Muscle of leg (tissue), 11 donors: ENCODE measurements around the gene UBE4A. TPM values are rescaled to one million over a fixed set of nuclear protein-coding genes. Genes with fewer than 3 reads are reported as not detected.

ENCODE experiments used
- DNase-seq: peaks from one replicate; pipeline ENCODE4 v3.0.0; 2013
- H3K27ac ChIP-seq: one replicate; pipeline ENCODE4 v1.5.1; 2013; ENCODE audit warnings: mild to moderate bottlenecking, low read length, control low read depth
- H3K27me3 ChIP-seq: one replicate; pipeline ENCODE4 v1.6.1; 2013; ENCODE audit warnings: low read length; ENCODE audit not compliant: control insufficient read depth, insufficient read depth
- H3K36me3 ChIP-seq: one replicate; pipeline ENCODE4 v1.6.1; 2013; ENCODE audit warnings: low read length; ENCODE audit not compliant: control insufficient read depth, insufficient read depth
- H3K4me1 ChIP-seq: one replicate; pipeline ENCODE4 v1.6.1; 2013; ENCODE audit warnings: low read length; ENCODE audit not compliant: control insufficient read depth, insufficient read depth
- H3K4me3 ChIP-seq: one replicate; pipeline ENCODE4 v1.5.1; 2013; ENCODE audit warnings: low read length, control low read depth
- H3K9me3 ChIP-seq: replicated peaks from 2 replicates; pipeline ENCODE4 v1.6.1; 2013; ENCODE audit warnings: low read depth, low read length; ENCODE audit not compliant: control insufficient read depth
- WGBS: methylation state at CpG from one replicate; pipeline ENCODE4 v1.1.5; 2013; ENCODE audit warnings: missing lambda C conversion rate; ENCODE audit not compliant: insufficient coverage; 5-methylcytosine and 5-hydroxymethylcytosine counted together
- polyA plus RNA-seq, 8 donors: library from polyadenylated mRNA; unstranded; fragments of 120-200 nt; gene quantifications; one replicate each; pipeline versions ENCODE4 v1.2.1 to v1.2.3, GENCODE V29; 2013; ENCODE audit warnings: inconsistent platforms in 1 of 8, low replicate concordance in 1 of 8; ENCODE audit not compliant: insufficient read length in 8 of 8, insufficient read depth in 1 of 8
- total RNA-seq: library from RNA; stranded (reverse); fragments of 120-200 nt; gene quantifications from one replicate; pipeline ENCODE4 v1.2.4, GENCODE V29; 2013

Gene UBE4A
- total and polyA plus RNA-seq, 9 donors, result 15.5 to 27.3 (median 19.2) TPM

DNA sequence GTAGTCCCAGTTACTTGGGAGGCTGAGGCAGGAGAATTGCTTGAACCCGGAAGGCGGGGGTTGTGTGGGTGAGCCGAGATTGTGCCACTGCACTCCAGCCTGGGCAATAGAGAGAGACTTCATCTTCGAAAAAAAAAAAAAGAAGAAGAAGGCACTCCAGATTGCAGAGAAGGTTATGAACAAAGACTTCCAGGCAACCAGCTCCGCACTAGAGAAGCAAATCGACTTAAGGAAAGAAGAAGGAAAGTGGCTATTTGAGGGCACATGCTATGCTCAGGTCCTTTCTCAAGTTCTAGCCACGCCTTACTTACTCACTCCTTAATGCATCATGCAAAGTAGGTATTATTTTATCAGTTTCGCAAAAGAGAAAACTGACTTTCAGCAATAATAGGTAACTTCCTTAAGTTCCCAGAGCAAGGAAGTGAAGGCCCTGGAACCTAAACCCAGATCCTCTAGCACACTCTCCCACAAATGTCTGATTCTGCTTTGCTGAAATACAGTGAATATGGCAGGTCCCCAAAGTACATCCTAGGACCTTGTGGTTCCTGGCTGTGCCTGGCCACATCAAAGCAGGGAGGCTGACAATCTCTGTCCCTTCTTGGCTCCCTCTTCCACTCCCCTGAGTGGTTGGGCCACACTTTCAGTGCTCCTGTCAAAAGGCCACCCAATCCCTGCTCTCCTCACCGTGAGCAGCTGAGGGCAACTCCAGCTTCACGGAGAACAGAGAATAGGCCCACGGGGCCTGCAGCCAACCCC lies 40.6 kb upstream of the UBE4A start:
- no peak overlapping the region for H3K4me3 ChIP-seq
- WGBS, result 85% methylated on average over 6 of the region's 11 CpGs
- peaks cover 19% of the 10 kb centered on the region for H3K4me1 ChIP-seq
- H3K9me3 ChIP-seq, result no peaks in the 10 kb centered on the region
- H3K27ac ChIP-seq, result no peak overlapping the region
- no peaks in the 10 kb centered on the region for H3K36me3 ChIP-seq
- no peak for DNase-seq
- H3K27me3 ChIP-seq, result peaks cover 5% of the 10 kb centered on the region

- no peaks in the 10 kb centered on the region for H3K9me3 ChIP-seq
- H3K4me3 ChIP-seq, result no peak overlapping the region
- no CpG with 5 or more reads among the region's 1 CpG for WGBS
- no peak overlapping the region for H3K27ac ChIP-seq
- peaks cover 19% of the 10 kb centered on the region for H3K4me1 ChIP-seq
- H3K27me3 ChIP-seq, result peaks cover 5% of the 10 kb centered on the region
- H3K36me3 ChIP-seq, result no peaks in the 10 kb centered on the region
- peak; percentile 43 for DNase-seq
Observed at GRCh38 chr11:118319337-118319707, 40.1 kb upstream of the UBE4A start.

DNA sequence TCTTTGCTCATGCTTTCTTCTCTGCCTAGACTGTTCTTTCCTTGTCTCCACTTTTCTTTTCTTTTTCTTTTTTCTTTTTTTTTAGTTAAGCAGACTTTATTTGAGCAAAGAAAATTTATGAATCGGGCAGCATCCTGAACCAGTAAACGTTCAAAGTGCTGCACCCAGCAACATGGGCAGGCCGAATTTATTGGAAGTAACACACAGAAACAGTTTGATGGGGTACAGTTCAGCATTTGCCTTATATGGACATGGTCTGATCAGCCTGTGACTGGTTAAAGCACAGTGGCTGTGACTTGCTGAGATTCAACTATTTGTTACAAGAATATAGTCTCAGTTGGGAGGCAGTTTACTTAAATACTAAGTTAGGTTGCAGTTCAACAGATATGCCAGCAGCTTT lies 38.9 kb upstream of the UBE4A start:
- Histone ChIP-seq H3K4me3 (no peak overlapping the region), H3K27ac (no peak overlapping the region), H3K9me3 (no peaks in the 10 kb centered on the region), H3K27me3 (peaks cover 2% of the 10 kb centered on the region), H3K4me1 (peaks cover 14% of the 10 kb centered on the region), H3K36me3 (no peaks in the 10 kb centered on the region)
- WGBS, result 88% methylated on average over 3 of the region's 3 CpGs
- DNase-seq, result no peak

DNA sequence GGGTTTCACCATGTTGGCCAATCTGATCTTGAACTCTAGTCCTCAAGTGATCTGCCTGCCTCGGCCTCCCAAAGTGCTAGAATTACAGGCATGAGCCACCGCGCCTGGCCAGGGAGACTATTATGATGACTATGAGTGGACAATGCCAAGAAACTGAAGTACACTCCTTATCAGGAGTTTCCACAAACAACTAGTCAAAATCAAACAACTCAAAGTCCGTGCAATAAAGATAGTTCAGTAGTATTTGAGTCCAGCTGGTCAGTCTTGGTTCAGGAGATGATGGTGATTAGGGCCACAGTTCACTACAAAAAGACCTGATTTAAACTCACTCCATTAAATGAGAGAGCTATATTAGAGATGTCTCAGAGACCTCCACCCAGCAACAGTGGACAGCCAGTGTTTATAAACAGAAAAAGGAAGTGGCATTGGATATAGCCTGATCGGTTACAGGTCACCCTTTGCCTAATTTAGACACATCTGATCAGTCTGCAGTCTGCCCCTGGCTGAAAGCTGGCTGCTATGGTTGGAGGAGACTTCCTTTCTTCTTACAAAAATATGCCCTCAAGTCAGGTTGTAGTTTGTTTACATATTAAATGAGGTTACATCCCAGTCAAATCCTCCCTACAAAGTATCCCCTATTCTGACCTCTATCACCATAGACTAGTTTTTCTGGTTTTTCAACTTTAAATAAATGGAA lies 37.9 kb upstream of the UBE4A start:
- no peak overlapping the region for H3K4me3 ChIP-seq
- peaks cover 6% of the 10 kb centered on the region for H3K4me1 ChIP-seq
- WGBS, result no CpG with 5 or more reads among the region's 5 CpGs
- H3K27ac ChIP-seq, result no peak overlapping the region
- no peaks in the 10 kb centered on the region for H3K36me3 ChIP-seq
- peaks cover 1% of the 10 kb centered on the region for H3K27me3 ChIP-seq
- DNase-seq, result no peak
- no peaks in the 10 kb centered on the region for H3K9me3 ChIP-seq

GRCh38 chr11:118322721-118323120 lies 36.7 kb upstream of the UBE4A start:
- 93% methylated on average over 18 of the region's 19 CpGs for WGBS
- H3K9me3 ChIP-seq, result no peaks in the 10 kb centered on the region
- H3K36me3 ChIP-seq, result no peaks in the 10 kb centered on the region
- no peaks in the 10 kb centered on the region for H3K4me1 ChIP-seq
- DNase-seq, result no peak
- H3K27me3 ChIP-seq, result no peaks in the 10 kb centered on the region
- no peak overlapping the region for H3K27ac ChIP-seq
- no peak overlapping the region for H3K4me3 ChIP-seq

DNA sequence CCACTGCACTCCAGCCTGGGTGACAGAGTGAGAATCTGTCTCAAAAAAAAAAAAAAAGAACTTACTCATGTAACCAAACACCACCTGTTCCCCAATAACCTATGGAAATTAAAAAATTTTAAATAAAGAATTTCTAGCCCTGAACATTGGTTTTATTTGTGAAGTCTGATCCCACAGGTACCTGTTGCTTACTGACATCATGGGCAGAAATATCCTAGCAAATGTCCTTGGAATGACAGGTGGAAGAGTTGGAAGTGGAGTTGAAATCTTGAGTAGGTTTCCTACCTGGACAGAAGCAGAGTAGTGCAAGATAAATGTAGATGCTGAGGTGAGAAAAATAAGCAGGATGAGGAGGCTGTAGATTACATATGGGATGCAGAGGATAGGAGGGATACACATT lies 34.1 kb upstream of the UBE4A start:
- Histone ChIP-seq H3K4me1 (no peaks in the 10 kb centered on the region), H3K27ac (no peak overlapping the region), H3K36me3 (no peaks in the 10 kb centered on the region), H3K4me3 (no peak overlapping the region), H3K27me3 (peaks cover 3% of the 10 kb centered on the region), H3K9me3 (no peaks in the 10 kb centered on the region)
- no peak for DNase-seq

DNA sequence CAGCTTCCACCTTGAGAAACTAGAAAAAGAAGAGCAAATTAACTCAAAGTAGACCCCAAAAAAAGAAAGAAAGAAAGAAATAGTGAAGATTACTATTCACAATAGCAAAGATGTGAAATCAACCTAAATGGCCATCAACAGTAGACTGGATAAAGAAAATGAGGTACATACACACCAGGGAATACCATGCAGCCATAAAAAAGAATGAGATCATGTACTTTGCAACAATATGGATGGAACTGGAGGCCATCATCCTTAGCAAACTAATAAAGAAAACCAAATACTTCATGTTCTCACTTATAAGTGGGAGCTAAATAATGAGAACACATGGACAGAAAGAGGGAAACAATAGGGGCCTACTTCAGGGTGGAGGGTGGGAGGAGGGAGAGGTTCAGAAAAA lies 30.7 kb upstream of the UBE4A start:
- no peaks in the 10 kb centered on the region for H3K36me3 ChIP-seq
- no peaks in the 10 kb centered on the region for H3K4me1 ChIP-seq
- no peaks in the 10 kb centered on the region for H3K9me3 ChIP-seq
- H3K4me3 ChIP-seq, result no peak overlapping the region
- no peak overlapping the region for H3K27ac ChIP-seq
- H3K27me3 ChIP-seq, result peaks cover 3% of the 10 kb centered on the region
- no peak for DNase-seq

DNA sequence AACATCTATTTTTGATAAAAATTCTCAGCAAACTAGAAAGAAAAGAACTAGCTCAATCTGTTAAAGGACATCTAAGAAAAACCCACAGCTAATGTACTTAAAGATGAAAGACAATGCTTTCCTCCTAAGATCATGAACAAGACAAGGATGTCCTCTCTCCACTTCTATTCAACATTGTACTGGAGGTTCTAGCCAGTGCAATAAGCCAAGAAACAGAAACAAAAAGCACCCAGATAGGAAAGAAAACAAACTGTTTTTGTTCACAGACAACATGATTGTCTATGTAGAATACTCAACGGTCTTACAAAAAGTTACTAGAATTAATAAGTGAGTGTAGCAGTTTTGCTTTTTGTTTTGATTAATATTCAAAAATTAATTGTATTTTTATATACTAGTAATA lies 24.7 kb upstream of the UBE4A start:
- no peak for DNase-seq
- H3K36me3 ChIP-seq, result no peaks in the 10 kb centered on the region
- H3K27ac ChIP-seq, result no peak overlapping the region
- H3K4me3 ChIP-seq, result no peak overlapping the region
- no CpG with 5 or more reads among the region's 1 CpG for WGBS
- H3K9me3 ChIP-seq, result no peaks in the 10 kb centered on the region
- H3K27me3 ChIP-seq, result peaks cover 5% of the 10 kb centered on the region
- peaks cover 2% of the 10 kb centered on the region for H3K4me1 ChIP-seq

- Histone ChIP-seq H3K4me3 (no peak overlapping the region), H3K4me1 (peaks cover 2% of the 10 kb centered on the region), H3K9me3 (no peaks in the 10 kb centered on the region), H3K27ac (no peak overlapping the region), H3K36me3 (no peaks in the 10 kb centered on the region), H3K27me3 (peaks cover 8% of the 10 kb centered on the region)
- WGBS, result 73% methylated on average over 5 of the region's 7 CpGs
- peak; percentile 25 for DNase-seq
Observed at GRCh38 chr11:118338637-118339061, 20.8 kb upstream of the UBE4A start.

- H3K4me3 ChIP-seq, result no peak overlapping the region
- no peak overlapping the region for H3K27ac ChIP-seq
- no peaks in the 10 kb centered on the region for H3K9me3 ChIP-seq
- no peaks in the 10 kb centered on the region for H3K36me3 ChIP-seq
- H3K4me1 ChIP-seq, result peaks cover 2% of the 10 kb centered on the region
- H3K27me3 ChIP-seq, result peaks cover 8% of the 10 kb centered on the region
- WGBS, result 52% methylated on average over 4 of the region's 5 CpGs
- DNase-seq, result no peak
Observed at GRCh38 chr11:118339281-118339961, 20.0 kb upstream of the UBE4A start.
